SK-N-SH treated with all-trans-retinoic acid at 6 μM for 48 hours (cell line): ENCODE measurements around the gene S100A4.
"Not testable (repeated sequence)": the region's sequence is repeated elsewhere in the genome, so short reads cannot be mapped to it uniquely, and the experiment has no call there.

Experiments
- ATAC-seq: fragments of 200-7000 bp; cut with Tn5 transposase; 3 replicates; pipeline ENCODE4 v1.9.1; 2020; ENCODE audit warnings: mild to moderate bottlenecking, moderate library complexity
- ARNTL ChIP-seq: fragments of 450-650 bp; formaldehyde crosslinking; IDR thresholded peaks from 2 replicates; pipeline ENCODE4 v1.5.0; 2020; ENCODE audit warnings: low read depth, mild to moderate bottlenecking, moderate library complexity, borderline replicate concordance
- BACH2 ChIP-seq: fragments of 250-450 bp; sonication (Bioruptor Pico); IDR thresholded peaks from 2 replicates; pipeline ENCODE4 v1.9.0; 2021; ENCODE audit warnings: mild to moderate bottlenecking, borderline replicate concordance
- CSDC2 ChIP-seq: fragments of 250-450 bp; sonication (Bioruptor Pico); IDR thresholded peaks from 2 replicates; pipeline ENCODE4 v1.5.0; 2020; ENCODE audit warnings: mild to moderate bottlenecking, moderate library complexity
- ESRRG ChIP-seq: fragments of 250-450 bp; sonication (Bioruptor Pico); IDR thresholded peaks from 2 replicates; pipeline ENCODE4 v1.6.1; 2021; ENCODE audit warnings: mild to moderate bottlenecking
- GLIS3 ChIP-seq: fragments of 250-450 bp; sonication (Bioruptor Pico); IDR thresholded peaks from 2 replicates; pipeline ENCODE4 v1.5.0; 2020; ENCODE audit warnings: mild to moderate bottlenecking, moderate library complexity
- ISL1 ChIP-seq: fragments of 250-450 bp; sonication (Bioruptor Pico); IDR thresholded peaks from 2 replicates; pipeline ENCODE4 v2.1.2; 2022; ENCODE audit warnings: mild to moderate bottlenecking, moderate library complexity
- OSR1 ChIP-seq: fragments of 250-450 bp; sonication (Bioruptor Pico); IDR thresholded peaks from 2 replicates; pipeline ENCODE4 v1.8.0; 2022; ENCODE audit warnings: moderate library complexity, mild to moderate bottlenecking, inconsistent platforms
- PATZ1 ChIP-seq: fragments of 250-450 bp; sonication (Bioruptor Pico); IDR thresholded peaks from 2 replicates; pipeline ENCODE4 v1.8.0; 2020; ENCODE audit warnings: mild to moderate bottlenecking, moderate library complexity, borderline replicate concordance
- PPARA ChIP-seq: fragments of 250-450 bp; sonication (Bioruptor Pico); IDR thresholded peaks from 2 replicates; pipeline ENCODE4 v1.5.0; 2020; ENCODE audit warnings: mild to moderate bottlenecking, borderline replicate concordance
- RARB ChIP-seq: fragments of 250-450 bp; sonication (Bioruptor Pico); IDR thresholded peaks from 2 replicates; pipeline ENCODE4 v1.8.0; 2021; ENCODE audit warnings: mild to moderate bottlenecking, moderate library complexity
- SNAI2 ChIP-seq: fragments of 250-450 bp; sonication (Bioruptor Pico); IDR thresholded peaks from 2 replicates; pipeline ENCODE4 v1.5.0; 2020; ENCODE audit warnings: mild to moderate bottlenecking, moderate library complexity
- TCF4 ChIP-seq: fragments of 250-450 bp; sonication (Bioruptor Pico); IDR thresholded peaks from 2 replicates; pipeline ENCODE4 v1.8.0; 2021; ENCODE audit warnings: mild to moderate bottlenecking, moderate library complexity, borderline replicate concordance
- TOX ChIP-seq: fragments of 250-450 bp; sonication (Bioruptor Pico); IDR thresholded peaks from 2 replicates; pipeline ENCODE4 v1.8.0; 2021; ENCODE audit warnings: mild to moderate bottlenecking, moderate library complexity, borderline replicate concordance
- TSHZ2 ChIP-seq: fragments of 250-450 bp; sonication (Bioruptor Pico); IDR thresholded peaks from 2 replicates; pipeline ENCODE4 v1.5.0; 2020; ENCODE audit warnings: mild to moderate bottlenecking, moderate library complexity
- ZC3H10 ChIP-seq: fragments of 250-450 bp; sonication (Bioruptor Pico); IDR thresholded peaks from 2 replicates; pipeline ENCODE4 v1.5.1; 2021; ENCODE audit warnings: mild to moderate bottlenecking, moderate library complexity
- ZFP3 ChIP-seq: fragments of 250-450 bp; sonication (Bioruptor Pico); IDR thresholded peaks from 2 replicates; pipeline ENCODE4 v1.5.0; 2020; ENCODE audit warnings: mild to moderate bottlenecking, moderate library complexity
- ZFP30 ChIP-seq: fragments of 450-650 bp; formaldehyde crosslinking; IDR thresholded peaks from 2 replicates; pipeline ENCODE4 v1.5.0; 2022; ENCODE audit warnings: mild to moderate bottlenecking, moderate library complexity
- ZNF565 ChIP-seq: fragments of 450-650 bp; formaldehyde crosslinking; conservative IDR thresholded peaks from 2 replicates; pipeline ENCODE4 v1.5.0; 2020; ENCODE audit warnings: low read depth, mild to moderate bottlenecking, moderate library complexity
- ZNF70 ChIP-seq: fragments of 450-650 bp; formaldehyde crosslinking; IDR thresholded peaks from 2 replicates; pipeline ENCODE4 v1.5.0; 2020; ENCODE audit warnings: mild to moderate bottlenecking, moderate library complexity
- ZNF8 ChIP-seq: fragments of 450-650 bp; formaldehyde crosslinking; IDR thresholded peaks from 2 replicates; pipeline ENCODE4 v1.5.0; 2020; ENCODE audit warnings: mild to moderate bottlenecking, moderate library complexity
- TF ChIP-seq, protein P1 (sequence below): fragments of 250-450 bp; sonication (Bioruptor Pico); IDR thresholded peaks from 2 replicates; pipeline ENCODE4 v1.5.1; 2020; ENCODE audit warnings: low read depth, mild to moderate bottlenecking, moderate library complexity
- TF ChIP-seq, protein P2 (sequence below): fragments of 250-450 bp; sonication (Bioruptor Pico); IDR thresholded peaks from 2 replicates; pipeline ENCODE4 v1.8.0; 2021; ENCODE audit warnings: low read depth, mild to moderate bottlenecking, moderate library complexity, borderline replicate concordance

Gene S100A4

GRCh38 chr1:153525088-153525728, 20.4 kb downstream of the S100A4 start:
- ATAC-seq = peak; percentile 68
- no peak for TF ChIP-seq CSDC2 (CRISPR knock-in tag)
- no peak for TF ChIP-seq TOX
- TF ChIP-seq ESRRG = no peak
- no peak for TF ChIP-seq ZNF8 (CRISPR knock-in tag)
- no peak for TF ChIP-seq TSHZ2
- no peak for TF ChIP-seq OSR1 (CRISPR knock-in tag)
- TF ChIP-seq RARB (CRISPR knock-in tag) = no peak
- no peak for TF ChIP-seq ISL1
- TF ChIP-seq TCF4 (CRISPR knock-in tag) = no peak
- no peak for TF ChIP-seq ZFP30
- no peak for TF ChIP-seq ZFP3 (CRISPR knock-in tag)
- TF ChIP-seq, protein P1, sequence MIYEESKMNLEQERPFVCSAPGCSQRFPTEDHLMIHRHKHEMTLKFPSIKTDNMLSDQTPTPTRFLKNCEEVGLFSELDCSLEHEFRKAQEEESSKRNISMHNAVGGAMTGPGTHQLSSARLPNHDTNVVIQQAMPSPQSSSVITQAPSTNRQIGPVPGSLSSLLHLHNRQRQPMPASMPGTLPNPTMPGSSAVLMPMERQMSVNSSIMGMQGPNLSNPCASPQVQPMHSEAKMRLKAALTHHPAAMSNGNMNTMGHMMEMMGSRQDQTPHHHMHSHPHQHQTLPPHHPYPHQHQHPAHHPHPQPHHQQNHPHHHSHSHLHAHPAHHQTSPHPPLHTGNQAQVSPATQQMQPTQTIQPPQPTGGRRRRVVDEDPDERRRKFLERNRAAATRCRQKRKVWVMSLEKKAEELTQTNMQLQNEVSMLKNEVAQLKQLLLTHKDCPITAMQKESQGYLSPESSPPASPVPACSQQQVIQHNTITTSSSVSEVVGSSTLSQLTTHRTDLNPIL (CRISPR knock-in tag) = no peak
- TF ChIP-seq, protein P2, sequence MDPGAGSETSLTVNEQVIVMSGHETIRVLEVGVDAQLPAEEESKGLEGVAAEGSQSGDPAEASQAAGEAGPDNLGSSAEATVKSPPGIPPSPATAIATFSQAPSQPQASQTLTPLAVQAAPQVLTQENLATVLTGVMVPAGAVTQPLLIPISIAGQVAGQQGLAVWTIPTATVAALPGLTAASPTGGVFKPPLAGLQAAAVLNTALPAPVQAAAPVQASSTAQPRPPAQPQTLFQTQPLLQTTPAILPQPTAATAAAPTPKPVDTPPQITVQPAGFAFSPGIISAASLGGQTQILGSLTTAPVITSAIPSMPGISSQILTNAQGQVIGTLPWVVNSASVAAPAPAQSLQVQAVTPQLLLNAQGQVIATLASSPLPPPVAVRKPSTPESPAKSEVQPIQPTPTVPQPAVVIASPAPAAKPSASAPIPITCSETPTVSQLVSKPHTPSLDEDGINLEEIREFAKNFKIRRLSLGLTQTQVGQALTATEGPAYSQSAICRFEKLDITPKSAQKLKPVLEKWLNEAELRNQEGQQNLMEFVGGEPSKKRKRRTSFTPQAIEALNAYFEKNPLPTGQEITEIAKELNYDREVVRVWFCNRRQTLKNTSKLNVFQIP (CRISPR knock-in tag) = no peak
- TF ChIP-seq ZC3H10 (CRISPR knock-in tag) = no peak
- TF ChIP-seq PATZ1 = no peak

- not testable (repeated sequence) for ATAC-seq
These were observed 23.1 kb downstream of the S100A4 start for GRCh38 chr1:153522353-153523048.

DNA sequence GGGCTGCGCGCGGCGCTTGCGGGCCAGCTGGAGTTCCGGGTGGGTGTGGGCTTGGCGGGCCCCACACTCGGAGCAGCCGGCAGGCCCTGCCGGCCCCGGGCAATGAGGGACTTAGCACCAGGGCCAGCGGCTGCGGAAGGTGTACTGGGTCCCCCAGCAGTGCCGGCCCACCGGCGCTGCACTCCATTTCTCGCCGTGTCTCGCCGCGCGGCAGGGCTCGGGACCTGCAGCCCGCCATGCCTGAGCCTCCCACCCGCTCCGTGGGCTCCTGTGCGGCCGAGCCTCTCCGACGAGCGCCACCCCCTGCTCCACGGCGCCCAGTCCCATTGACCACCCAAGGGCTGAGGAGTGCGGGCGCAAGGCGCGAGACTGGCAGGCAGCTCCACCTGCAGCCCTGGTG, 23.8 kb downstream of the S100A4 start:
- ATAC-seq = not testable (repeated sequence)

GRCh38 chr1:153520818-153521476, 24.7 kb downstream of the S100A4 start:
- peak; percentile 34 for ATAC-seq
- no peak for TF ChIP-seq PPARA (CRISPR knock-in tag)
- TF ChIP-seq ZNF70 (CRISPR knock-in tag) = no peak
- TF ChIP-seq, protein P2 (CRISPR knock-in tag) = no peak
- TF ChIP-seq SNAI2 (CRISPR knock-in tag) = no peak
- no peak for TF ChIP-seq ARNTL (CRISPR knock-in tag)
- no peak for TF ChIP-seq ZFP30
- TF ChIP-seq, protein P1 (CRISPR knock-in tag) = no peak
- TF ChIP-seq ZNF565 (CRISPR knock-in tag) = no peak
- TF ChIP-seq ISL1 = no peak
- TF ChIP-seq GLIS3 (CRISPR knock-in tag) = no peak
- TF ChIP-seq PATZ1 = no peak
- no peak for TF ChIP-seq OSR1 (CRISPR knock-in tag)
- TF ChIP-seq BACH2 = no peak
- no peak for TF ChIP-seq CSDC2 (CRISPR knock-in tag)
- no peak for TF ChIP-seq TCF4 (CRISPR knock-in tag)
- no peak for TF ChIP-seq TOX
